ENCODE measurements around the gene RPP25L.

The RPP25L gene

GRCh38 chr9:34568133-34568532 lies 43.8 kb downstream of the RPP25L start:
- no CpG with 5 or more reads among the region's 7 CpGs for WGBS (ENCODE audit: extremely low coverage, insufficient coverage, insufficient read length)
- Histone ChIP-seq H4K91ac (ENCODE audit: low read depth, low read length) (no peak overlapping the region), H3K79me1 (ENCODE audit: low read length) (no peaks in the 10 kb centered on the region), H3K23ac (ENCODE audit: low read length) (no peak overlapping the region), H2BK120ac (ENCODE audit: insufficient read depth, low read length, poor library complexity) (no peak overlapping the region), H3K9me3 (ENCODE audit: insufficient read depth, low read depth, low read length) (peaks cover 2% of the 10 kb centered on the region), H3K4me2 (ENCODE audit: low read length) (no peak overlapping the region), H4K12ac (ENCODE audit: low read depth, low read length) (no peak overlapping the region), H3K27ac (ENCODE audit: low read depth, low read length) (no peak overlapping the region), H3K36me3 (ENCODE audit: control insufficient read depth in 1 of 2, insufficient read depth in 2 of 2, low read length in 2 of 2) (no peaks in the 10 kb centered on the region), H4K8ac (ENCODE audit: low read depth, low read length) (no peak overlapping the region), H2AFZ (ENCODE audit: insufficient read depth, low read length, poor library complexity) (no peak overlapping the region), H3K27me3 (ENCODE audit: insufficient read depth, low read length) (no peaks in the 10 kb centered on the region), H3K4ac (ENCODE audit: low read depth, low read length) (no peak overlapping the region), H3K4me3 (ENCODE audit: low read depth, low read length) (no peak overlapping the region), H3K9ac (ENCODE audit: low read length) (no peak overlapping the region), H3K4me1 (ENCODE audit: control insufficient read depth in 1 of 2, insufficient read depth in 2 of 2, low read length in 2 of 2) (no peaks in the 10 kb centered on the region), H2BK5ac (ENCODE audit: low read depth, low read length, poor library complexity) (no peak overlapping the region), H3K18ac (ENCODE audit: low read length) (no peak overlapping the region), H2AK5ac (ENCODE audit: low read length) (no peak overlapping the region), H2BK12ac (ENCODE audit: low read length) (no peak overlapping the region), H3K14ac (ENCODE audit: low read length) (no peak overlapping the region), H3K79me2 (ENCODE audit: control insufficient read depth, insufficient read depth, low read length, poor library complexity) (no peaks in the 10 kb centered on the region)
- no peak for DNase-seq

- Histone ChIP-seq H3K23ac (ENCODE audit: low read length) (no peak overlapping the region), H4K8ac (ENCODE audit: low read depth, low read length) (no peak overlapping the region), H3K4ac (ENCODE audit: low read depth, low read length) (no peak overlapping the region), H3K18ac (ENCODE audit: low read length) (no peak overlapping the region), H3K27me3 (ENCODE audit: insufficient read depth, low read length) (no peaks in the 10 kb centered on the region), H2BK120ac (ENCODE audit: insufficient read depth, low read length, poor library complexity) (no peak overlapping the region), H2BK12ac (ENCODE audit: low read length) (no peak overlapping the region), H3K14ac (ENCODE audit: low read length) (no peak overlapping the region), H3K4me1 (ENCODE audit: control insufficient read depth in 1 of 2, insufficient read depth in 2 of 2, low read length in 2 of 2) (no peaks in the 10 kb centered on the region), H2AK5ac (ENCODE audit: low read length) (no peak overlapping the region), H3K79me1 (ENCODE audit: low read length) (no peaks in the 10 kb centered on the region), H3K79me2 (ENCODE audit: control insufficient read depth, insufficient read depth, low read length, poor library complexity) (no peaks in the 10 kb centered on the region), H3K27ac (ENCODE audit: low read depth, low read length) (no peak overlapping the region), H3K9ac (ENCODE audit: low read length) (no peak overlapping the region), H3K4me2 (ENCODE audit: low read length) (no peak overlapping the region), H2AFZ (ENCODE audit: insufficient read depth, low read length, poor library complexity) (no peak overlapping the region), H3K9me3 (ENCODE audit: insufficient read depth, low read depth, low read length) (peaks cover 2% of the 10 kb centered on the region), H3K4me3 (ENCODE audit: low read depth, low read length) (no peak overlapping the region), H4K12ac (ENCODE audit: low read depth, low read length) (no peak overlapping the region), H2BK5ac (ENCODE audit: low read depth, low read length, poor library complexity) (no peak overlapping the region), H4K91ac (ENCODE audit: low read depth, low read length) (no peak overlapping the region), H3K36me3 (ENCODE audit: control insufficient read depth in 1 of 2, insufficient read depth in 2 of 2, low read length in 2 of 2) (no peaks in the 10 kb centered on the region)
- DNase-seq = no peak
- no CpG with 5 or more reads among the region's 6 CpGs for WGBS (ENCODE audit: extremely low coverage, insufficient coverage, insufficient read length)
These were observed 44.9 kb downstream of the RPP25L start for GRCh38 chr9:34566972-34567371.

- Histone ChIP-seq H3K4ac (ENCODE audit: low read depth, low read length) (no peak overlapping the region), H3K18ac (ENCODE audit: low read length) (no peak overlapping the region), H3K9me3 (ENCODE audit: insufficient read depth, low read depth, low read length) (peaks cover 2% of the 10 kb centered on the region), H3K79me2 (ENCODE audit: control insufficient read depth, insufficient read depth, low read length, poor library complexity) (no peaks in the 10 kb centered on the region), H2BK120ac (ENCODE audit: insufficient read depth, low read length, poor library complexity) (no peak overlapping the region), H3K4me1 (ENCODE audit: control insufficient read depth in 1 of 2, insufficient read depth in 2 of 2, low read length in 2 of 2) (no peaks in the 10 kb centered on the region), H3K79me1 (ENCODE audit: low read length) (no peaks in the 10 kb centered on the region), H3K9ac (ENCODE audit: low read length) (no peak overlapping the region), H3K4me2 (ENCODE audit: low read length) (no peak overlapping the region), H4K91ac (ENCODE audit: low read depth, low read length) (no peak overlapping the region), H3K27ac (ENCODE audit: low read depth, low read length) (no peak overlapping the region), H4K12ac (ENCODE audit: low read depth, low read length) (no peak overlapping the region), H2BK5ac (ENCODE audit: low read depth, low read length, poor library complexity) (no peak overlapping the region), H3K36me3 (ENCODE audit: control insufficient read depth in 1 of 2, insufficient read depth in 2 of 2, low read length in 2 of 2) (no peaks in the 10 kb centered on the region), H3K23ac (ENCODE audit: low read length) (no peak overlapping the region), H3K14ac (ENCODE audit: low read length) (no peak overlapping the region), H4K8ac (ENCODE audit: low read depth, low read length) (no peak overlapping the region), H2BK12ac (ENCODE audit: low read length) (no peak overlapping the region), H3K27me3 (ENCODE audit: insufficient read depth, low read length) (no peaks in the 10 kb centered on the region), H2AFZ (ENCODE audit: insufficient read depth, low read length, poor library complexity) (no peak overlapping the region), H2AK5ac (ENCODE audit: low read length) (no peak overlapping the region), H3K4me3 (ENCODE audit: low read depth, low read length) (no peak overlapping the region)
- no CpG with 5 or more reads among the region's 8 CpGs for WGBS (ENCODE audit: extremely low coverage, insufficient coverage, insufficient read length)
- no peak for DNase-seq
These were observed 45.6 kb downstream of the RPP25L start for GRCh38 chr9:34566322-34566721.

DNA sequence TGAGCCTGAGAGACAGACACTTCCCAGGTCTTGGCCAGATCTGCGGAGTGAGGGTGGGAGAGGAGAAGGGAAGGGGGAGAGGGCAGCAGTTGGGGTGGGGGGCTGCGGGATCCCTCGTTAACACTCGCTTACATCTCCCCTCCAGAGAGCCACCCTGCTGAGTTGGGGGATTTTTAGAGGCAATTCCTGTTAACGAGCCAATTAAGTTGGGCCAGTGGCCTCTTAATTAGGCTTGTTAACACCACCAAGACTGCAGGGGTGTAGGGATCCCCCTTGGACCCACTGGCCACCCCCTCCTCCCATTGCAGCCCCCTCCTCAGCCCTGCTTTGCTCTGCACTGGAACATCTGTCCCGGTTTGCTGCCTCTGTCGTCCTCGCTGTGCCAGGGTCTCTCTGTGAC lies 46.0 kb downstream of the RPP25L start:
- Histone ChIP-seq H3K23ac (ENCODE audit: low read length) (no peak overlapping the region), H3K18ac (ENCODE audit: low read length) (no peak overlapping the region), H3K4me1 (ENCODE audit: control insufficient read depth in 1 of 2, insufficient read depth in 2 of 2, low read length in 2 of 2) (no peaks in the 10 kb centered on the region), H3K4ac (ENCODE audit: low read depth, low read length) (no peak overlapping the region), H3K9me3 (ENCODE audit: insufficient read depth, low read depth, low read length) (peaks cover 2% of the 10 kb centered on the region), H3K4me3 (ENCODE audit: low read depth, low read length) (no peak overlapping the region), H3K9ac (ENCODE audit: low read length) (no peak overlapping the region), H4K8ac (ENCODE audit: low read depth, low read length) (no peak overlapping the region), H3K14ac (ENCODE audit: low read length) (no peak overlapping the region), H2AK5ac (ENCODE audit: low read length) (no peak overlapping the region), H3K27ac (ENCODE audit: low read depth, low read length) (no peak overlapping the region), H4K12ac (ENCODE audit: low read depth, low read length) (no peak overlapping the region), H4K91ac (ENCODE audit: low read depth, low read length) (no peak overlapping the region), H2BK5ac (ENCODE audit: low read depth, low read length, poor library complexity) (no peak overlapping the region), H2AFZ (ENCODE audit: insufficient read depth, low read length, poor library complexity) (no peak overlapping the region), H3K36me3 (ENCODE audit: control insufficient read depth in 1 of 2, insufficient read depth in 2 of 2, low read length in 2 of 2) (no peaks in the 10 kb centered on the region), H2BK120ac (ENCODE audit: insufficient read depth, low read length, poor library complexity) (no peak overlapping the region), H3K79me1 (ENCODE audit: low read length) (no peaks in the 10 kb centered on the region), H2BK12ac (ENCODE audit: low read length) (no peak overlapping the region), H3K27me3 (ENCODE audit: insufficient read depth, low read length) (no peaks in the 10 kb centered on the region), H3K79me2 (ENCODE audit: control insufficient read depth, insufficient read depth, low read length, poor library complexity) (no peaks in the 10 kb centered on the region), H3K4me2 (ENCODE audit: low read length) (no peak overlapping the region)
- WGBS (ENCODE audit: extremely low coverage, insufficient coverage, insufficient read length) = no CpG with 5 or more reads among the region's 8 CpGs
- no peak for DNase-seq

Measured in trophoblast cell (in vitro differentiated cells and primary cell).